G401 (cell line): ENCODE data around the gene SLC34A3. TPM values are rescaled to one million over a fixed set of nuclear protein-coding genes. Genes with fewer than 3 reads are reported as not detected.

Experiments
- DNase-seq: peaks from one replicate; pipeline ENCODE4 v3.0.0-alpha.2; 2015; ENCODE audit warnings: low spot score
- in situ Hi-C: cut with HindIII; loops from 2 replicates; pipeline ENCODE4 v1.10.0; 2016; ENCODE audit warnings: low sequenced_read_pairs, mixed read lengths
- total RNA-seq: library from RNA; depleted of rRNA; stranded (reverse); fragments of >200 nt; shearing (Covaris generic); gene quantifications from 2 replicates; pipeline ENCODE4 v1.2.3, GENCODE V29; 2014

The SLC34A3 gene
- total RNA-seq, 1 experiment from 2014 or later, result not detected

DNA sequence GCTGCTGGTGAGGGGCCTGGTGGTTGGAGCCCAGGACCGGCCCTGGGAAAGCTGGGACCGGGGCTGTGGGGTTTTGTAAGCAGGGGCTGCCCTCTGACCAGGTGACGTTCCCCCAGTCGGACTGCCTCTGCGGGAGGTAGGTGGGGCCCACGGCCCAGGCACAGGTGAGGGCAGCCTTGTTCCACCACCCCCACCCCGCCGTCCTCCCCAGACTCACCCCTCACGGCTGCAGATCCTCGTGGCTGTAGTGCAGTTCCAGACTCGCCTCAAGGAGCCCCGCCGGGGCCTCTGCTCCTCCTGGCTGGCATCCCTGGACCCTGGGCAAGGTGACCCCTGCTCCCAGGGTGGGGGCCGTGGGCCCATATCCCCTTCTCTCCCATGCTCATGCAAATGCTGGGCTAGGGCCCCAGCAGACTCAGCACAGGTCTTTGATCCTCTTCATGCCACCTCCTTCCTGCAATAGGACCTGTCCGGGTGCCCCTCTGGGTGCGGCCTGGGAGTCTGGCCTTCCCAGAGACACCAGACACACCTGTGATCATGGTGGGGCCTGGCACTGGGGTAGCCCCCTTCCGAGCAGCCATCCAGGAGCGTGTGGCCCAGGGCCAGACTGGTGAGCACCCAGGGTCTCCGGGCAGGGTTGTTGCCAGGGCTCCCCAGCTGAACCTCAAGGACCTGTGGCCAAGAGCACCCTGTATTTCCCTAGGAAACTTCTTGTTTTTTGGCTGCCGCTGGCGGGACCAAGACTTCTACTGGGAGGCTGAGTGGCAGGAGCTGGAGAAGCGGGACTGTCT lies 15.3 kb upstream of the SLC34A3 start:
- DNase-seq, result no peak
- in situ Hi-C loops, result no loop called here

DNA sequence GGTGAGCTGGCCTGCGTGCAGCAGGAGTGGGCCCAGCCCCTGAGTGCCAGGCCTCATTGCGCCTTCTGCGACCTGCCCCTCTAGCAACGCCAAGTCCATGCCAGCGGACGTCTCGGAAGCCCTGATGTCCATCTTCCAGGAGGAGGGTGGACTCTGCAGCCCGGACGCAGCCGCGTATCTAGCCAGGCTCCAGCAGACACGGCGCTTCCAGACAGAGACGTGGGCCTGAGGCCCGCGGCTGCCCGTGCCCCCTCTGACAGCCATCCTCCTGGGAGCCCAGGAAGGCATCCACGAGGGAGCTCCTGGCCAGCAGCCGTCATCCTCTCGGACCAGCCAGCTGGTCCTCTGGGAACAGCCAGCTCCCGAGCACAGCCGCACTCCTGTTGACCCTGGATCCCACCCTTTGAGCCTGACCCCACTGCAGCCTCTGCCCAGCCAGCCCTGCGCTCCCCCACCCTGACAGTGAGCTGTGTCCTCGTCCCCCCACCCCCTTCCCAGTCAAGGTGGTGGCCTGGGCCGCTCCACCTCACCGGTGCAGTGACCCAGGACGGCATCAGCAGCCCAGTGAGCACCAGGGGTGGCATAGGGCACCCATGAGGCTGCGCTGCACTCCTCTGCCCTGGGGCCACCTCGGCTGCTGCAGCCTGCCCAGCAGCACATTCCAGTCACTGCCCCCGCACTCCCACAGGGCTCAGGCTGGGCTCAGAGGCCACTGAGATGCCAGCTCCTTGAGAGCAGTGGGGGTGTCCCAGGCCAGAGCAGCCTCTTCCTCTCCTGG lies 14.3 kb upstream of the SLC34A3 start:
- in situ Hi-C loops, result no loop called here
- DNase-seq, result no peak

DNA sequence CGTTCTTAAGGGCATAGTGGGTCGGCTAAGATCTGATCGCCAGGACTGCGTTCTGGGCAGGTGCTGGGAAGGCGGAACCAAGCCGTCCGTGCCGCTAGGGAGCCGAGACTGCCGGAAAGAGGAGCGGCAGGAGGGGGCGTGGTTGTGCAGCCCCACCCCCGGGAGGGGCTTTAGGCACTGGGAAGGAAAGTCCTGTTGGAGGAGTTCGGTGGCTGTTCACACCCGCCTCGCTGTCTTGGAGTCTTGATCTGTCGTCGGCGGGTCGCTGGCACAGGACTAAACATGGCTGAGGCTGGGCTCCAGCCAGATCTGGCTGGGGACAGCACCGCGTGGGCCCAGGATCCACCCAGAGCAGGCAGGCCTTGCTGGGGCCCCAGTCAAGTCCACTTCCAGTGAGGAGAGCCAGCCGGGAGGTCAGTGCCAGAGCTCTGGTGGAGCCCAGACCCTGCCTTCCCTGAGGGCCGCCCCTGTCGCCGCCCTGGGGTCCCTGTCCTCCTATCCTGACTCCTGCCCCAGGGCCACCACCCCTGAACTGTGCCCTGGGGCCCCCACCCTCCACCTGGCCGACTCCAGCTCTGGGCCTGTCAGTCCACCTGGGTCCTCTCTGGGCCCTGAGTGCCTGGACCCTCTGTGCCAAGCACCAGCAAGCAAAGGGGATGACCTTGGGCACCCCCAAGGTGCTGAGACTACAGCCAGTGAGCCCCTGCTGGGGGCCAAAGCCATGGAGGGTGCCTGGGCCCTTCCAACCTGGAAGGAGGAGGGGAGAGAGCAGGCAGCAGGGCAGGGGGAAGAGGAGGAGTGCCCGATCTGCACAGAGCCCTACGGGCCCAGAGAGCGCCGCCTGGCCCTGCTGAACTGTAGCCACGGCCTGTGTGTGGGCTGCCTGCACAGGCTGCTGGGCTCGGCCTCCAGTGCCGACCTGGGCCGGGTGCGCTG lies 13.2 kb upstream of the SLC34A3 start:
- DNase-seq, result no peak
- in situ Hi-C loops, result no loop called here

DNA sequence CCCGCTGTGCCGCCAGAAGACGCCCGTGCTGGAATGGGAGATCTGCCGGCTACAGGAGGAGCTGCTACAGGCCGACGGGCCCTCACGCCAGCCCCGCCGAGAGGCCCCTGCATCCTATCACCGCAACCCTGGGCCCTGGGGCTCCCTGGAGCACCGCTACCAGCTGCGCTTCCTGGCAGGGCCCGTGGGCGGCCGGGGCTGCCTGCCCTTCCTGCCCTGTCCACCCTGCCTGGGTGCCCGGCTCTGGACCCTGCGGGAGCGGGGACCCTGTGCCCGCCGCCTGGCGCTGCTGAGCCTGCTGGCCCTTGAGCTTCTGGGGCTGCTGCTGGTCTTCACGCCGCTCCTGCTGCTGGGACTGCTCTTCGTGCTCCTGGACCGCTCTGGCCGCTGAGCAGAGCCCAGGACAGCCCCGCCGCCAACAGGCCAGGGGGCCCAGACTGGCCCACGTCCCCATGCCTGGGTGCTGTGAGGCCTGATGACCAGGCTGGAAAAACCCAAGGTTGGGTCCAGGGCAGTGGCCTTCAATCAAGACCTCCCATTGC lies 12.4 kb upstream of the SLC34A3 start:
- in situ Hi-C loops, result no loop called here
- DNase-seq, result no peak

DNA sequence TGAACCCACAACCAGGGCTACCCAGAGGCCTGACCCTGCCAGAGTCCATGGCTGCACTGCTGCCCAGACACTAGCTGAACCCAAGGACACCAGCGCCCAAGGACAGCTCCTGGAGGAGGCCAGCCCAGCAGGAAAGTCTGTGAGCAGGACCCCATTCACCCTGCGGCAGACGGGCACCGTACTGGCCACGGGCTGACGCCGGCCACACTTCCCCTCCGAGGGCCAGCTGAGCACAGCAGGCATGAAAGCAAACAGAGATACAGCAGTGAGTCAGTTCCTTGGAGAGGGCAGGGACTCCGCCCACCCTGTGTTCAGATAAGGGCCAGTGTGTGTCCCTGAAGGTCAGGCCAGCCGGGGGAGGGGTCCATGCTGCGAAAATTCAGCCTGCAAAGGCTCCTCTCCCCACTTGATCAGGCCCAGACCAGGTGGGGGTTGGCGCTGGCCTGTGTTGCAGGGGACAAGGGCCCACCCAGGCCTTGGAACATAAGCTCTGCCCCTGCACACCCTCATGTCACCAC lies 11.9 kb upstream of the SLC34A3 start:
- DNase-seq, result no peak
- in situ Hi-C loops, result no loop called here

DNA sequence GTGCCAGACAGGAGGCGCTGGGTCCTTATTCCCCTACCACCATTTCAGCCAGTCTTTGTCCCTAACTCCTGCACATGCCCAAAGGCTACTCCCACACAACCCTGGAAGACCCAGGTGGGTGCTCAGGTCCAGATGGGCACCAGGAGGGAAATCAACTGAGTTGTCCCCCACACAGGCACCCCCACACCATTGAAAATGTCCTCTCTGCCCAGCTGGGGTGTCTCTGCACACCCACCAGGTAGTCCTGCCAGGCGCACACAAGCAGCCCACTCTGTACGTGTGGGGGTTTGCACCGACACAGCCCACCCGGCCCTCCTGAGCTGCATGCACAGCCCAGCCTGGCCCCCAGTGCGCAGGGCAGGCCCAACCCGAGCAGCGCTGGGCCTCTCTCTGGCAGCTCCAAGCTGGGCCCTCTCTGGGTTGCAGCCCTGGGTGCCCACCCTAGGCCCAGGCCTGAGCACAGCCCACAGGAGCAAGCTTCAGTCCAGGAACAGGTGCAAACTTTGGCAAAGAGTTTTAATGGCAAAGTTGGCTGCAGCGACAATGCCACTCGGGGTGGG lies 10.9 kb upstream of the SLC34A3 start:
- in situ Hi-C loops, result no loop called here

DNA sequence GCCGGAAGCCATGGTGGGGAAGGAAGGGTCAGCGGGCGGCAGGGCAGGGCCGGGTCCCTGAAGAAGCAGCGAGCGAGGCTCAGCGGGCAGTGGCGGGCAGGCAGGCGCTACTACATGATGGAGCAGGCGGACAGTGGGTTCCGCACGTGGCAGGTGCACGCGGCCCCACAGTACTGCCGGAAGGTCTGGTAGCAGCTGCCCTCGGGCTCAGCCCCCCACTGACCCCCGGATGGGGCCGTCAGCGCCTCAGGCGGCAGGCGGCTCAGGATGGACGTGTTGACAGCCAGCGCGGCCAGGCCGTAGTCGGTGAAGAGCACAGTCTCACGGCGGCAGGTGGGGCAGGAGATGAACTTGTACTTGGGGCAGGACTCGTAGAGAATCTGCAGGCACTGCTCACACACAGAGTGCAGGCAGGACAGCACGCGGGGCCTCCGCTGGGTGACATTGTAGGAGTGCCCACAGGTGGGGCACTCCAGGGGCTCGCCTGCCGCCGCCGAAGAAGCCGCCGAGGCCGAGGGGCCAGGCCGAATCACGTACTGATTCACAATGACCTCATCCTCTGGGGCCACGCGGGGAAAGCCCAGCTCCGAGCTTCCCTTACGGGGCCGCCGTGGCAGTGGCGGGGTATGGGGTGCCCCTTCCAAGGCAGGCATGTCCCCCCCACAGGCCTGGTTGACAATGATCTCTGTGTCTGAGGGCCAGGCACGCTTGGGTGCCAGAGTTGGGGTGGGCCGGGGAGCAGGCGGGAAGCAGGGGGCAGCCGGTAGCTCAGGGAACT lies 10.2 kb upstream of the SLC34A3 start:
- in situ Hi-C loops, result no loop called here
- no peak for DNase-seq

More for the DNA sequence above, 10.9 kb upstream of the SLC34A3 start:
- no peak for DNase-seq

DNA sequence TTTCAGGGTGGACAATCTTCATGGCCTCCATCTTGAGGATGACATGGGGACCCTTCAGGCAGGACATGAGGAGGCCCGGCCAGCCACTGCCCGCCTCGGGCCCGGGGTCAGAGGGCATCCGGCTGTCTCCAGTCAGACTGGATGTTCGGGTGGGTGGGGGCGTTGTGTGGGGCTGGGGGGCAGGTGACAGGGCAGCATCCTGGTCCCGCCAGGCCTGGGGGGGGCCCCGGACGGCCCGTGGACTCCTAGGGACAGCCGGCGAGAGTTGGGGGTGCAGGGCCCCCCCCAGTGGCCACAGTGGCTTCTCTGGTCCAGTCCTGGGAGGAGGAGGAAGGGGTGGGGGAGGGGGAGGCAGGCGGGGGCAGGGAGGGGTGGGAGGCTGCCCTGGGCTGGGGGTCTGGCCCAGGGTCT lies 9.6 kb upstream of the SLC34A3 start:
- in situ Hi-C loops, result no loop called here
- DNase-seq, result no peak

DNA sequence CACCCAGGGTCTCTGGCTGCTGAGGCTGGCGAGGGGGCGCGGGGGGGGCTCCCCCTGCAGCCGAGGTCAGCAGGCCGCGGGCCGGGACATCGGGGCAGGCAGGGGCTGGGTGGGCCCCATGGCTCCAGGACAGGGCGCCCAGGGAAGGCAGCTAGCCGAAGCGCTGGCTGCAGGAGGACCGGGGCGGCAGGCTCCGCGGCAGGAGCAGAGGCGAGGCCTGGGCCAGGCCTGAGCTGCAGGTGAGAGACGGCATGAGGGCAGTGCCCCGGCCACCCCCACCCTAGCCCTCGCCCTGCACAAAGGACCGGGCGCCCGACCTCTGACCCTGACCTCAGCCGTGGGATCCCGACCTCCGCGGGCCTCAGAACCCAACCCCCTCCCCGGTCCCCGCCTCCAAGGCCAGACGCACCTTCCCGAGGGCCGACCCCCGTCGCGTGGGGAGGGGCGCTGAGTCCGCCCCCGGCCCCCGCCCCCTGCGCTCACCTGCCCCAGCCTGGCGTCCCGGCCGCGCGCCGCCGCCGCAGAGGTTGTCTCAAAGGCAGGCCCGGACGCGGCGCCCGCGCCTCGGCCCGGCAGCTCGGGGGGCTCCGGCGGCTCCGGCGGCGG lies 9.1 kb upstream of the SLC34A3 start:
- DNase-seq, result no peak
- in situ Hi-C loops, result no loop called here

DNA sequence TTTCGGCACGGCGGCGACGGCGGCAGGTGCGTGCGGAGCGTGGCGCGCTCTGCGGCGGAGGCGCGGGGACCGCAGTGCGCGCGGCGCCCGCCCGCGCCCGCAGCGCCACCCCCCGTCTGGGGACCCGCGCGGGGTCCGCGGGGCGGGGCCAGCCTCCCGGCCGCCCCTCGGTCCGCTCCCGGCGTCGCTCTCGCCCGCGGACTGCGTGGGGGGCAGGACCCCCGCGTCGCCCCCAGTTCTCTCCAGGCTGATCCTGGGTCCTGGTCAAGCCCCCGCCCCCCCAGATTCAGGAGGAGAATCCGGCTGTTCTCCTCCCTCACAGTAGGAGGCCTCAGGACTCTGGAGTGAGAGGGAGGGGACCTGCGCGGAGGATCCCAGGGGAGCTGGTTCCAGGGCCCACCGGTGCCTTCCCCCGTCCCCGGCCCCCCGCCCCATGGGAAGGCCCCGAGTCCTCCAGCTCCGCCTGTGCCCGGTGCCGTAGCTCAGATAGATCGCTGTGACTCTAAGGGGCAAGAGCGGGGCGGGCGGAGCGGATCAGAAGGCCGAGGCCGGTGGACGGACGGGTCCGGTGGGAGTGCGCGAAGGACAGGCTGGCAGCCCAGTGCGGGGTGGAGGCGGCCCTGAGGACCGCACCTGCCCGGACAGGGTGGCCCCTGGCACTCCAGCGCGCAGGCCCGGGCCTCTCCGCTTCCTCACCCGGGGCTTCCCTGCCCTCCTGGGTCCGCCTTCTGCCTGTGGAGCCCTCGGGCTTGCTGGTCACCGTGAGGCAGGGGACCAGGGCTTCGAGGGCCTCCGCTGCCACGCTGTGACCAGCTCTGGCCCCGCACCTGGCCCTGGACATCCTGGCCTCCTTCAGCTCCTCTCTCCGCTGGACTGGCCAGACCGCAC lies 8.3 kb upstream of the SLC34A3 start, which contains the start of gene RNF208:
TSS of gene RNF208 (minus strand) at position 51 of the 888 bp plus-strand sequence. CDS start 1,028 bp downstream, outside the sequence.
- DNase-seq, result no peak
- in situ Hi-C loops, result no loop called here

DNA sequence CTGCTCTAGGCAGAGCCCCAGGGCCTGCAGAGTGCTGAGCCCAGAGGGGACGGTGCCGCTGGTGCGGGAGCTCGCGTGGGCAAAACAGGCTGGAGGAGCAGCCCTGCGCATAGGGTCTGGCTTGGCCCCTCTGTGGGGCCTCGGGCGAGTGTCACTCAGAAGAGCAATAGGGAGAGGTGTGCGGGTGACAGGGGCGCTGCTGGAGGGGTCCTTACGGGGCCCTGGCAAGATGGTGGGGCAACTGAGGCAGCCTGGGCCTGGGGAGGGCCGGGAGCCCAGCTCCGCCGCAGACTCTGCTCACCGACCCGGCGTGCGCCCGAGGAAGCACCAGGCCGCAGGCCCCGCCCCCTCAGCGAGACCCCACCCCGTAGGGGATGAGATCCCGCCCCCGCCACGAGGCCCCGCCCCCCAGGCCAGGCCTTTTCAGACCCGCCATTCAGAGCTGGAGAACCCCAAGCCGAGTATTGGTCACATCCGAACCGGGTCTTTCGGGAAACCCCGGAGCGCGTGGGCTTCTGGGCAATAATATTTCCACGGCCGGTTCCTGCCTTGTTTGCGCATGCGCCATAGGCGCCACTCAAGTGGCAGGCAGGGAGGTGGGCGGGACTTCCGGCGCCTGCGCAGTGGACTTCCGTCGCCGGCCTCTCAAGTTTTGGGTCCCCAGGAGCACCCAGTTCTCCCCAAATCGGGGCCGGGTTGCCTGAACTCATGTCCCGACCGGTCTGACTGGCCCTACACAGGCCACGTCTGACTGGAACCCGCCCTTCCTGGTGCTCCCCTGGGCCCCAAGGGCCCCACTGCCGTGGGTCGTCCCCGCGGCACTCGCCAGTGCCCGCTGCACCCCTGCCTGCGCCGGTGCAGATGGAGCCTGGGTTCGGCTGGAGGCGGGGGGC lies 7.4 kb upstream of the SLC34A3 start:
- peak; percentile 97 for DNase-seq
- in situ Hi-C loops, result no loop called here

DNA sequence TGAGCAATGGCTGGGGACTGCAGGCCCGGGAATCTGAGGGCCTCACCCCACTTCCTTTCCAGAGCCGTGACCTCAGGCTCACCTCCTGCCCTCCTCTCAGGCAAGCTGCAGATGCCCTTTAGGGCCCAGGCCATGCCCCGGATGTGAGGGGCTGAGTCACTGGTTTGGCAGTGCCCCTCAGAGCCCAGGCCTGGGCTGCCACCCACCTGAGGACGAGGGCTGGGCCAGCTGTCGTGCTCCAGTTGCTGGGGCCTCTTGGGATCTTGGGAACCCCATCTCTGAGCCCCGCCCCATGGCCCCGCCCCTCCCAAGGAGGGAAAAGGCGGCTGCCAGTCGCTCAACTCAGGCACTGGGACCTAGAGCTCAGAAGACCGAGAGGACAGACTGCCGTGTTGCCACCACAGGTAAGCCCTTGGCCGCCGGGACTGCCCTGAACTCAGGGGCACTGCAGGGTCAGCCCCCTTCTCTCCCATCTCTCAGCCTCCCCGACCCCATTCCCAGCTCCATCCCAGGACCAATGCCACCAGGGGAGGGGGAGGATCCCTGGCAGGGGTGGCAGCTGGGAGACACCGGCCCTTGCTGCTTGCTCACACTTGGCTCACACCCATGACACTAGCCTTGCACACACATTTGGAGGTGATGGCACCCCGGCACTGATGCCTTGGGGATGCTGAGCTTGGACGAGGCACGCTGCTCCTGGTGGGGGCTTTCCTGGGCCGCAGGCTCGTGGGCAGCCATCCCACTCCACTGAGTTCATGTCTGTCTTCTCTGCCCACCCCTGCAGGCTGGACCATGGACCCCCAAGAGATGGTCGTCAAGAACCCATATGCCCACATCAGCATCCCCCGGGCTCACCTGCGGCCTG lies 5.6 kb upstream of the SLC34A3 start, which contains the start of gene CYSRT1:
TSS of gene CYSRT1 (plus strand) at position 345 of the 865 bp plus-strand sequence. CDS start at position 793, 448 bp downstream.
- DNase-seq, result no peak
- in situ Hi-C loops, result no loop called here

DNA sequence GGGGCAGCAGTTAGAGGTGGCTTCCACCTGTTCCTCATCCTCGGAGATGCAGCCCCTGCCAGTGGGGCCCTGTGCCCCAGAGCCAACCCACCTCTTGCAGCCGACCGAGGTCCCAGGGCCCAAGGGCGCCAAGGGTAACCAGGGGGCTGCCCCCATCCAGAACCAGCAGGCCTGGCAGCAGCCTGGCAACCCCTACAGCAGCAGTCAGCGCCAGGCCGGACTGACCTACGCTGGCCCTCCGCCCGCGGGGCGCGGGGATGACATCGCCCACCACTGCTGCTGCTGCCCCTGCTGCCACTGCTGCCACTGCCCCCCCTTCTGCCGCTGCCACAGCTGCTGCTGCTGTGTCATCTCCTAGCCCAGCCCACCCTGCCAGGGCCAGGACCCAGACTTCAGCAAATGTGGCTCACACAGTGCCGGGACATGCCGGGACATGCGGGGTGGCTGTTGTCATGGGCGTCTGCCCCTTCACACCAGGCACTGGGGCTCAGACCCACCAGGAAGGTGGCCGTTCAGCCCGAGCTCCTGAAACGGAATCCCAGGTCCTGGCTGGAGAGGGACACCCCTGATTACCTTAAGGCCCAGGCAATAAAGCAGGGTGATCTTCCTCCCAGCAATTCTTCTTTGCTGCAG lies 4.9 kb upstream of the SLC34A3 start:
- in situ Hi-C loops, result no loop called here
- no peak for DNase-seq

DNA sequence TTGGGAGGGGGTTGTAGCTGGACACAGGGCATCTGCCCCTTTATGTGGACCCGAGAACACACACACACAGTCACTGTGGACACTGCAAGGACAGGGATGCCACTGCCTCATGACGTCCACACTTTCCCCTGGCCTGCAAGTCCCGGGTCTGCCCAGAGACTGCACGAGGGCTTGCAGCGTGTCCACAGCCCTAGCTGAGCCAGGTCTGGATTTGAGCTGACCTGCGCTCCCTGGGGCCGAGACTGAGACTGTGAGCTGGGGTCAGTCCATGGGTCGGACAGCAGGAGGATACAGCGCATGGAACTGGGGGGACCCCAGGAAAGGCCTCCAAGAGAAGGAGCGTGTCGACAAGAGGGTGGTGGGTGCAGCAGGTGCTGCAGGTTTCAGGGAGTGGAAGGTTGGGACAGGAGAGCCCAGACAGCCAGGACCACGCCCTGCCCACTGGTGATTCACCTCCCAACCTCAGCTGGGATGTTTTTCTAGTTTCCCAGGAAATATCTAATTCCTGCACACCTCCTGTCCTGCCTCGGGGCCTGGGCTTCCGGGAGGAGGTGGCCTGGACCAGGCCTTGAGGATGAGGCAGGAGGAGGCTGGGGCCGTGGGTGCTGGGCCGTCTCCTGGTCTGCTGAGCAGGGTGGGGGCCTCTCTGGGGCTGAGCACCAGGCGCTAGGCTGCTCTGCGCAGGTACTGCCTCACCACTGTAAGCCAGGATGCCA lies 4.2 kb upstream of the SLC34A3 start:
- DNase-seq, result no peak
- in situ Hi-C loops, result no loop called here
